Measurements from ENCODE around the gene AP1G2.

Gene AP1G2

GRCh38 chr14:23513005-23513817 lies 54.4 kb downstream of the AP1G2 start:
- peak; percentile 65 for DNase-seq

- DNase-seq = peak; percentile 85
These were observed 55.4 kb downstream of the AP1G2 start for GRCh38 chr14:23512156-23512555.

Measured in DMS153 (cell line).